Tibial nerve (tissue), 4 donors: ENCODE measurements around the gene PRKG1. TPM values are rescaled to one million over a fixed set of nuclear protein-coding genes. Genes with fewer than 3 reads are reported as not detected.
"Not testable (repeated sequence)": the region's sequence is repeated elsewhere in the genome, so short reads cannot be mapped to it uniquely, and the experiment has no call there.

ENCODE experiments used
- DNase-seq, 2 donors: peaks; one replicate each; pipeline ENCODE4 v3.0.0-alpha.2; 2019; ENCODE audit warnings: low spot score in 2 of 2
- H3K27ac ChIP-seq, 4 donors: fragments of 200-600 bp; sonication (generic) in 3 of 4; one replicate each; pipeline ENCODE4 v1.5.1; 2017 to 2019; ENCODE audit warnings: mild to moderate bottlenecking in 1 of 4
- H3K27me3 ChIP-seq, 2 donors: fragments of 200-600 bp; sonication (generic) in 1 of 2; one replicate each; pipeline versions ENCODE4 v1.5.1 to v1.6.0; 2017 to 2019
- H3K36me3 ChIP-seq, 3 donors: fragments of 200-600 bp; sonication (generic); one replicate each; pipeline ENCODE4 v1.5.1; 2018 to 2019
- H3K4me1 ChIP-seq, 4 donors: fragments of 200-600 bp; sonication (generic) in 3 of 4; one replicate each; pipeline ENCODE4 v1.5.1; 2017 to 2019
- H3K4me3 ChIP-seq, 4 donors: fragments of 200-600 bp; sonication (generic) in 3 of 4; one replicate each; pipeline ENCODE4 v1.5.1; 2017 to 2019; ENCODE audit warnings: mild to moderate bottlenecking in 1 of 4, moderate library complexity in 1 of 4
- H3K9me3 ChIP-seq, 4 donors: fragments of 200-600 bp; sonication (generic) in 3 of 4; one replicate each; pipeline ENCODE4 v1.5.1; 2017 to 2019
- EP300 ChIP-seq, 2 donors: sonication (generic); formaldehyde crosslinking; IDR thresholded peaks; one replicate each; pipeline ENCODE4 v1.6.1; 2017; ENCODE audit warnings: antibody characterized with exemption in 2 of 2, mild to moderate bottlenecking in 1 of 2
- POLR2A ChIP-seq, 2 donors: fragments of 450-650 bp; IDR thresholded peaks; one replicate each; pipeline ENCODE4 v1.6.1; 2017; ENCODE audit warnings: antibody characterized with exemption in 2 of 2, mild to moderate bottlenecking in 2 of 2, moderate library complexity in 2 of 2
- WGBS, 2 donors: methylation state at CpG; one replicate each; pipeline ENCODE4 v1.1.5; 2018; 5-methylcytosine and 5-hydroxymethylcytosine counted together
- total RNA-seq, 4 donors: library from RNA; depleted of rRNA; stranded (reverse); fragments of >200 nt; gene quantifications; one replicate each; pipeline ENCODE4 v1.1.0, GENCODE V29; 2016
- TF ChIP-seq, protein P1 (sequence below), 5 experiments: fragments of 200-600 bp in 3 of 5; fragments of 450-650 bp in 2 of 5; sonication (generic) in 3 of 5; IDR thresholded peaks; one replicate each; pipeline ENCODE4 v1.5.1; 2016 to 2019; ENCODE audit warnings: antibody characterized with exemption in 5 of 5, mild to moderate bottlenecking in 3 of 5, moderate library complexity in 2 of 5

The PRKG1 gene
- total RNA-seq, 4 donors from 2014 or later = 8.7 to 35.0 (median 14.8) TPM

DNA sequence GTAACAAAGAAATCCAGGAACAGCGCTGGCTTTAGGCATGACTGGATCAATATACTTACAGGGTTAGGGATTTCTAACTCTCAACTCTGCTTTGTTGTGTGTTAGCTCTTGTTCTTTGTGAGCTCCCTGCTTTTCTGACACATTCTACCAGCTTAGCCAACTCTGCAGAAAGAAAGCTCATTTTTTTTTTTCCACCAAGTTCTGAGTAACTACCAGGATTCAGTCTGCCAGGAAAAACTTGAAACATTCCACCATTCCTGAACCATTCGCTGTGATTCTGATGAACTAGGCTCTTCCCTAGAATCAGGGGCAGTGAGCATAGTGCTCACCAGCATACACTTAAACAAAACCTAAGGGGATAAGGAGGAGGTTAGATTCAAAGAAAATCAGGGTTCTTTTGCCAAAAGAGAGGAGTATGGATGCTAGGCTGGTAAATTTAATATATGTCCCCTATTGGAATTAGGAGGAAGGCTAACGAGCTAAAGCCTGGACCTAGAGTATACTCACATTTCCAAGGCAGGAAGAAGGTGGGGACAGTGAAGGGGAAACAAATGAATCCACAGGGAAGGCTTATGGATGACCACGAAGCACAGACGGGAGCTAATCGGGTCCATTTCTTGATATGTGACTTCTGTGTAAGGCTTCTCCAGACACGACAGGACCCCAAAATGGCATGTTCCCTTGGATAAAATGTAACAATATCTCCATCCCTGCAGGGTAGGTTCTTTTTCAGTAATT, 183.4 kb downstream of the PRKG1 start:
- no peak overlapping the region for H3K27ac ChIP-seq
- H3K27me3 ChIP-seq = no peaks in the 10 kb centered on the region
- DNase-seq = no peak
- WGBS, 2 donors = 70 to 78% methylated on average over 7 of the region's 7 CpGs
- H3K9me3 ChIP-seq = no peaks in the 10 kb centered on the region
- TF ChIP-seq, protein P1, sequence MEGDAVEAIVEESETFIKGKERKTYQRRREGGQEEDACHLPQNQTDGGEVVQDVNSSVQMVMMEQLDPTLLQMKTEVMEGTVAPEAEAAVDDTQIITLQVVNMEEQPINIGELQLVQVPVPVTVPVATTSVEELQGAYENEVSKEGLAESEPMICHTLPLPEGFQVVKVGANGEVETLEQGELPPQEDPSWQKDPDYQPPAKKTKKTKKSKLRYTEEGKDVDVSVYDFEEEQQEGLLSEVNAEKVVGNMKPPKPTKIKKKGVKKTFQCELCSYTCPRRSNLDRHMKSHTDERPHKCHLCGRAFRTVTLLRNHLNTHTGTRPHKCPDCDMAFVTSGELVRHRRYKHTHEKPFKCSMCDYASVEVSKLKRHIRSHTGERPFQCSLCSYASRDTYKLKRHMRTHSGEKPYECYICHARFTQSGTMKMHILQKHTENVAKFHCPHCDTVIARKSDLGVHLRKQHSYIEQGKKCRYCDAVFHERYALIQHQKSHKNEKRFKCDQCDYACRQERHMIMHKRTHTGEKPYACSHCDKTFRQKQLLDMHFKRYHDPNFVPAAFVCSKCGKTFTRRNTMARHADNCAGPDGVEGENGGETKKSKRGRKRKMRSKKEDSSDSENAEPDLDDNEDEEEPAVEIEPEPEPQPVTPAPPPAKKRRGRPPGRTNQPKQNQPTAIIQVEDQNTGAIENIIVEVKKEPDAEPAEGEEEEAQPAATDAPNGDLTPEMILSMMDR (IDR thresholded peaks at IDR 0.05) = no peak
- no peak for TF ChIP-seq EP300 (IDR thresholded peaks at IDR 0.05)
- no peak for TF ChIP-seq POLR2A (IDR thresholded peaks at IDR 0.05)
- H3K4me1 ChIP-seq = no peaks in the 10 kb centered on the region
- no peaks in the 10 kb centered on the region for H3K36me3 ChIP-seq
- H3K4me3 ChIP-seq = no peak overlapping the region

DNA sequence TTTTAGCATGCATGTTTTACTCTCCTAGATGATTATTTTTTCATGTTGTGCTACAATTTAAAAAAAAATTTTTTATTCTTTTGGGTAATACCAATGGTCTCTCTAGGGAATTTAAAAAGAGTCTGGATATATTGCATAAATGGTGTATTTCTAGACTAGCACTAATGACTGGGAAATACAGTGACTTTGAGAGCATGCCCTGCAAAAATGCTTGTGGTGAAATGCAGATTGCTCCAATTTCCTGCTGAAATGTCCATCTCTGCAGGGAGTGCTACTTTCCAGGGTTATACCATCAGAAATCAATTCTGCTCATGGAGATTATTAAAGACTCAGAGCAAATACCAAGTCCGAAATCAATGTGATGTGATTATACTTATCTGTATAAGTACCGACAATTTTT, 186.1 kb downstream of the PRKG1 start:
- Histone ChIP-seq H3K9me3 (no peaks in the 10 kb centered on the region), H3K27me3 (no peaks in the 10 kb centered on the region), H3K27ac (no peak overlapping the region), H3K36me3 (no peaks in the 10 kb centered on the region), H3K4me3 (no peak overlapping the region), H3K4me1 (no peaks in the 10 kb centered on the region)
- no peak for DNase-seq
- no peak for TF ChIP-seq EP300 (IDR thresholded peaks at IDR 0.05)
- TF ChIP-seq POLR2A (IDR thresholded peaks at IDR 0.05) = no peak
- TF ChIP-seq, protein P1 (IDR thresholded peaks at IDR 0.05) = no peak
- WGBS, 2 donors = 94 to 96% methylated on average over 2 of the region's 2 CpGs

DNA sequence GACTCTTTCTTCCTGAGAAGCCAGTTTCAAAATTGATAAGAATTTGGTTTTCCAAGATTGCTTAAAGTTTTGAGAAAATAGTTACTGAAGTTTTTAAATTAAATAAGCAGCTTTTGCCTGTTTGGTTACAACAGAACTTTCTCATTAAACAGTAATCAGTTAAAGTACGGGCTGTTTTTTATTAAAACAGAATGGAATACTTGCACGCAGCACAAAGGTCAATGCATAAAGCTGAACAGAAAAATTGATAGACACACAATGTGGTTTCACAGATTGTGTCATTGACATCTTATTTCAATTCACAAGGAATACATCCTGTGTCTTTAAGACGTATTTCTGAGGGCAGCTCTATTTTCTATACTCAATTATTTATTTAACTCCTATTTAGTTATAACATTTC, 192.2 kb downstream of the PRKG1 start:
- Histone ChIP-seq H3K4me3 (no peak overlapping the region), H3K27ac (no peak overlapping the region), H3K4me1 (no peaks in the 10 kb centered on the region), H3K36me3 (no peaks in the 10 kb centered on the region), H3K9me3 (no peaks in the 10 kb centered on the region), H3K27me3 (no peaks in the 10 kb centered on the region)
- TF ChIP-seq POLR2A (IDR thresholded peaks at IDR 0.05) = no peak
- TF ChIP-seq, protein P1 (IDR thresholded peaks at IDR 0.05) = no peak
- TF ChIP-seq EP300 (IDR thresholded peaks at IDR 0.05) = no peak
- DNase-seq = no peak
- 44 to 47% methylated on average over 3 of the region's 3 CpGs for WGBS, 2 donors

DNA sequence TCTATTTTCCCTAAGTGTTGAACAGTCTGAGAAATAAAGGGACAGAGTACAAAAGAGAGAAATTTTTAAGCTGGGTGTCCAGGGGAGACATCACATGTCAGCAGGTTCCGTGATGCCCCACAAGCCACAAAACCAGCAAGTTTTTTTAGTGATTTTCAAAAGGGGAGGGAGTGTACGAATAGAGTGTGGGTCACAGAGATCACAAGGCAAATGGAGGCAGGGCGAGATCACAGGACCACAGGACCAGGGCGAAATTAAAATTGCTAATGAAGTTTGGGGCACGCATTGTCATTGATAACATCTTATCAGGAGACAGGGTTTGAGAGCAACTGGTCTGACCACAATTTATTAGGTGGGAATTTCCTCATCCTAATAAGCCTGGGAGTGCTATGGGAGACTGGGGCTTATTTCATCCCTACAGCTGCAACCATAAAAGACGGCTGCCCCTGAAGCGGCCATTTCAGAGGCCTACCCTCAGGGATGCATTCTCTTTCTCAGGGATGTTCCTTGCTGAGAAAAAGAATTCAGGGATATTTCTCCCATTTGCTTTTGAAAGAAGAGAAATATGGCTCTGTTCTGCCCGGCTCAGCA, 193.8 kb downstream of the PRKG1 start:
- H3K27me3 ChIP-seq, DNase-seq, H3K9me3 ChIP-seq, H3K36me3 ChIP-seq, H3K4me3 ChIP-seq, H3K4me1 ChIP-seq, H3K27ac ChIP-seq: not testable (repeated sequence)
- 87 to 90% methylated on average over 8 of the region's 8 CpGs for WGBS, 2 donors

DNA sequence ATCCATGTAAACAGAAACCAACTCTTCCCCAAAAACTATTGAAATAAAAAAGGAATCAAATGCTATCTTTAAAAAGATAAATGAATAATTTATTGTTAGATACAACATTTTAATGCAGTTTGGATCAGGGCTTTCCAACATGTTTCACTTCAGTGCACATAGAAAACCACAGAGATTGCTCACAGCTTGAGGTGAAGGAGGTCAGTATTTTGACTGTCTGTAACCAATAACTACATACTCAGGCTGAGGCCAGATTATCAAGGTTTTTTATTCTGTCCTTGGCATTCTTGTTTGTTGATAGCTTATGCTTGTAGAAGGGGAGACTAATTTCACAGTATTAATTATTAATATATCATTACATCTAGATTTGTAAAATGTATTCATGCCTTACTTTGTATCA, 195.5 kb downstream of the PRKG1 start:
- TF ChIP-seq POLR2A (IDR thresholded peaks at IDR 0.05) (no peak), EP300 (IDR thresholded peaks at IDR 0.05) (no peak)
- TF ChIP-seq, protein P1 (IDR thresholded peaks at IDR 0.05) = no peak

More for the DNA sequence above, 195.5 kb downstream of the PRKG1 start:
- Histone ChIP-seq H3K36me3 (no peaks in the 10 kb centered on the region), H3K4me1 (peaks cover 0 to 2% (median 0%) of the 10 kb centered on the region in 4 donors), H3K27ac (no peak overlapping the region), H3K27me3 (no peaks in the 10 kb centered on the region), H3K4me3 (no peak overlapping the region), H3K9me3 (no peaks in the 10 kb centered on the region)
- DNase-seq = no peak
